Measurements from ENCODE around the gene OST4. TPM values are rescaled to one million over a fixed set of nuclear protein-coding genes. Genes with fewer than 3 reads are reported as not detected.
"Not testable (repeated sequence)": the region's sequence is repeated elsewhere in the genome, so short reads cannot be mapped to it uniquely, and the experiment has no call there.

OST4 gene
- polyA plus RNA-seq, 2 of the 4 experiments (the other 2 are of a cell fraction): 392 to 880 TPM

- TF ChIP-seq HES2 (IDR thresholded peaks at IDR 0.05) (no peak), CHD4 (IDR thresholded peaks at IDR 0.05; ENCODE audit: borderline replicate concordance) (no peak), KDM5A (IDR thresholded peaks at IDR 0.05) (peak; percentile 66), CBX8 (IDR thresholded peaks at IDR 0.05) (no peak), MYC (IDR thresholded peaks at IDR 0.05; ENCODE audit: borderline replicate concordance, low read length) (0 out of 2 replicates have a peak, but pooled peaks have one; percentile 26), NR3C1 (IDR thresholded peaks at IDR 0.05) (no peak)
Measured at GRCh38 chr2:27071277-27071989, at the start of gene OST4 (continued).

- POLR2A ChIA-PET; DNase-seq (ENCODE audit: low read depth in 1 of 2, low spot score in 1 of 2); H3K4me1 ChIP-seq; FAIRE-seq; ATAC-seq; H3K9me3 ChIP-seq: not testable (repeated sequence)
- 92% methylated on average over 8 of the region's 8 CpGs for WGBS (ENCODE audit: missing lambda C conversion rate)
- Histone ChIP-seq H3K4me2 (peak overlapping the region; percentile 86), H3K27ac (peak overlapping the region in 1 of 2 experiments; percentile 88; a peak in 3 of 6 replicates), H3K4me3 (peak overlapping the region; percentile 56)
- CTCF ChIA-PET: interaction anchor here (2.1 to 3.4 kb wide), 2 partner anchors 12 to 146 kb away, joined by 5 to 14 read pairs; no protein-coding TSS in a partner anchor
Measured at GRCh38 chr2:27119330-27119670, 47.8 kb upstream of the OST4 start.

GRCh38 chr2:27118525-27119329 lies 47.3 kb upstream of the OST4 start, which contains the start of gene CGREF1:
CGREF1 (minus strand) TSS chr2:27119128; CDS start chr2:27104366, 14,762 bp downstream.
- WGBS (ENCODE audit: missing lambda C conversion rate): 39% methylated on average over 53 of the region's 84 CpGs
- Histone ChIP-seq H3K4me1 (0 out of 3 replicates have a peak, but pooled peaks cover 4% of the 10 kb centered on the region), H3K4me2 (peak within 1 kb of the TSS; percentile 86), H3K27ac (peak within 1 kb of the TSS; percentile 71 to 88), H3K9me3 (no peaks in the 10 kb centered on the region), H3K4me3 (peak within 1 kb of the TSS; percentile 56)
- ChIA-PET POLR2A (no interaction called here), CTCF (interaction anchor here (0.9 to 3.4 kb wide), 5 partner anchors 13 to 272 kb away, joined by 3 to 14 read pairs (median 3); no protein-coding TSS in a partner anchor)
- ATAC-seq (peak; percentile 32 to 35; a peak in 5 of 6 replicates), DNase-seq (ENCODE audit: low read depth in 1 of 2, low spot score in 1 of 2) (peak; percentile 33 to 36), FAIRE-seq (no peak)
- TF ChIP-seq MAFK (IDR thresholded peaks at IDR 0.05; ENCODE audit: partially characterized antibody): no peak
- TF ChIP-seq PHF8 (IDR thresholded peaks at IDR 0.05; ENCODE audit: borderline replicate concordance, low read depth): no peak; the same call in 1 of the 2 replicates
- TF ChIP-seq MAZ (IDR thresholded peaks at IDR 0.05; ENCODE audit: borderline replicate concordance, low read depth, low read length): no peak
- no peak for TF ChIP-seq RAD21 (conservative IDR thresholded peaks at IDR 0.05 in 1 of 2, IDR thresholded peaks at IDR 0.05 in 1 of 2)
- TF ChIP-seq MAX (IDR thresholded peaks at IDR 0.05): peak; percentile 85
- no peak for TF ChIP-seq HEYL (CRISPR knock-in tag; IDR thresholded peaks at IDR 0.05)
- no peak for TF ChIP-seq HOXA7 (CRISPR knock-in tag; IDR thresholded peaks at IDR 0.05)
- TF ChIP-seq ZFP36 (IDR thresholded peaks at IDR 0.05; ENCODE audit: borderline replicate concordance, partially characterized antibody): no peak
- TF ChIP-seq KDM5A (IDR thresholded peaks at IDR 0.05): no peak
- TF ChIP-seq CHD4 (IDR thresholded peaks at IDR 0.05; ENCODE audit: borderline replicate concordance): no peak
- no peak for TF ChIP-seq EHMT2 (IDR thresholded peaks at IDR 0.05; ENCODE audit: low read depth)
- no peak for TF ChIP-seq HES2 (IDR thresholded peaks at IDR 0.05)
- no peak for TF ChIP-seq HOXB13 (CRISPR knock-in tag; IDR thresholded peaks at IDR 0.05; ENCODE audit: low read depth)
- TF ChIP-seq NR3C1 (IDR thresholded peaks at IDR 0.05): no peak
- no peak for TF ChIP-seq SREBF2 (IDR thresholded peaks at IDR 0.05)
- TF ChIP-seq NPAS2 (CRISPR knock-in tag; IDR thresholded peaks at IDR 0.05; ENCODE audit: borderline replicate concordance): no peak
- no peak for TF ChIP-seq MYC (IDR thresholded peaks at IDR 0.05; ENCODE audit: borderline replicate concordance, low read length)
- TF ChIP-seq HOXB5 (CRISPR knock-in tag; IDR thresholded peaks at IDR 0.05): peak; percentile 47; the same call in 1 of the 2 replicates
- no peak for TF ChIP-seq RARB (CRISPR knock-in tag; IDR thresholded peaks at IDR 0.05)
- no peak for TF ChIP-seq ZNF302 (CRISPR knock-in tag; IDR thresholded peaks at IDR 0.05)
- TF ChIP-seq CHD2 (IDR thresholded peaks at IDR 0.05; ENCODE audit: low read length, partially characterized antibody): no peak
- TF ChIP-seq PBX3 (IDR thresholded peaks at IDR 0.05): no peak
- TF ChIP-seq ATOH8 (CRISPR knock-in tag; IDR thresholded peaks at IDR 0.05; ENCODE audit: low read depth): 0 out of 2 replicates have a peak, but pooled peaks have one; percentile 34
- TF ChIP-seq EP300 (IDR thresholded peaks at IDR 0.05): no peak
- TF ChIP-seq NFE2L2 (conservative IDR thresholded peaks at IDR 0.05; ENCODE audit: low read length): no peak
- no peak for TF ChIP-seq ZSCAN20 (CRISPR knock-in tag; IDR thresholded peaks at IDR 0.05)
- 0 out of 2 replicates have a peak, but pooled peaks have one; percentile 3 for TF ChIP-seq E2F6 (IDR thresholded peaks at IDR 0.05; ENCODE audit: borderline replicate concordance, low read depth)
- TF ChIP-seq RCOR1 (IDR thresholded peaks at IDR 0.05; ENCODE audit: low read depth, low read length): no peak

Measured in A549 (cell line).